ENCODE results near the gene FAHD2A.
"Not testable (repeated sequence)": the region's sequence is repeated elsewhere in the genome, so short reads cannot be mapped to it uniquely, and the experiment has no call there.

FAHD2A gene

GRCh38 chr2:95390881-95391321 is 11.6 kb upstream of the FAHD2A start:
- no peak for DNase-seq

GRCh38 chr2:95391641-95392310 is 10.7 kb upstream of the FAHD2A start:
- no peak for DNase-seq

- DNase-seq = no peak
Observed at GRCh38 chr2:95392320-95392719, 10.2 kb upstream of the FAHD2A start.

GRCh38 chr2:95392730-95393455 is 9.6 kb upstream of the FAHD2A start:
- no peak for DNase-seq

- DNase-seq = no peak
Observed at GRCh38 chr2:95393901-95394300, 8.6 kb upstream of the FAHD2A start.

GRCh38 chr2:95399061-95399460 is 3.4 kb upstream of the FAHD2A start:
- no peak for DNase-seq

GRCh38 chr2:95401480-95401879 is 1.0 kb upstream of the FAHD2A start:
- DNase-seq = no peak

GRCh38 chr2:95402004-95402369 is 521 bp upstream of the FAHD2A start:
- DNase-seq = not testable (repeated sequence)

GRCh38 chr2:95403204-95403721 is 755 bp downstream of the FAHD2A start:
- peak; percentile 48 to 72 (median 64) for DNase-seq

GRCh38 chr2:95403824-95404223 is 1.3 kb downstream of the FAHD2A start:
- DNase-seq = not testable (repeated sequence)

- not testable (repeated sequence) for DNase-seq
Observed at GRCh38 chr2:95404676-95405075, 2.2 kb downstream of the FAHD2A start.

- DNase-seq = not testable (repeated sequence)
Observed at GRCh38 chr2:95411239-95411638, 8.7 kb downstream of the FAHD2A start.

GRCh38 chr2:95414015-95414594 is 11.6 kb downstream of the FAHD2A start:
- DNase-seq = peak; percentile 70 to 87 (median 80)

GRCh38 chr2:95415138-95415537 is 12.6 kb downstream of the FAHD2A start:
- not testable (repeated sequence) for DNase-seq

- DNase-seq = not testable (repeated sequence)
Observed at GRCh38 chr2:95415561-95415960, 13.1 kb downstream of the FAHD2A start.

GRCh38 chr2:95427196-95427867 is 24.8 kb downstream of the FAHD2A start:
- DNase-seq = not testable (repeated sequence)

GRCh38 chr2:95429748-95430467 is 27.4 kb downstream of the FAHD2A start:
- not testable (repeated sequence) for DNase-seq

GRCh38 chr2:95433373-95433772 is 30.9 kb downstream of the FAHD2A start:
- not testable (repeated sequence) for DNase-seq

- not testable (repeated sequence) for DNase-seq
Observed at GRCh38 chr2:95433973-95434372, 31.5 kb downstream of the FAHD2A start.

GRCh38 chr2:95434507-95435076 is 32.1 kb downstream of the FAHD2A start:
- not testable (repeated sequence) for DNase-seq

GRCh38 chr2:95435162-95435871 is 32.8 kb downstream of the FAHD2A start:
- DNase-seq = not testable (repeated sequence)
